ENCODE measurements around the gene SLC4A4. TPM values are rescaled to one million over a fixed set of nuclear protein-coding genes. Genes with fewer than 3 reads are reported as not detected.

Gene SLC4A4
- total RNA-seq, 6 experiments from 2014 or later: 19.1 to 29.8 (median 25.0) TPM

- Mint-ChIP-seq H3K4me3 (peak overlapping the region; percentile 47), H3K9me3 (peaks cover 8% of the 10 kb centered on the region), H3K27ac (peak overlapping the region; percentile 31), H3K4me1 (ENCODE audit: low read depth) (peaks cover 54% of the 10 kb centered on the region), H3K27me3 (ENCODE audit: insufficient read depth) (peaks cover 1% of the 10 kb centered on the region; the same call in 1 of the 2 replicates), H3K36me3 (ENCODE audit: low read depth) (peaks cover 9% of the 10 kb centered on the region)
- DNase-seq: peak; percentile 21
- TF ChIP-seq CTCF (IDR thresholded peaks at IDR 0.05): no peak
These were observed 76.7 kb downstream of the SLC4A4 start for GRCh38 chr4:71415491-71415890.

- Mint-ChIP-seq H3K9me3 (peaks cover 8% of the 10 kb centered on the region), H3K36me3 (ENCODE audit: low read depth) (peaks cover 16% of the 10 kb centered on the region), H3K27me3 (ENCODE audit: insufficient read depth) (peaks cover 1% of the 10 kb centered on the region; the same call in 1 of the 2 replicates), H3K27ac (no peak overlapping the region), H3K4me1 (ENCODE audit: low read depth) (peaks cover 42% of the 10 kb centered on the region), H3K4me3 (no peak overlapping the region)
- DNase-seq: no peak
- no peak for TF ChIP-seq CTCF (IDR thresholded peaks at IDR 0.05)
These were observed 78.3 kb downstream of the SLC4A4 start for GRCh38 chr4:71417150-71417549.

- no peak for TF ChIP-seq CTCF (IDR thresholded peaks at IDR 0.05)
- Mint-ChIP-seq H3K9me3 (no peaks in the 10 kb centered on the region), H3K36me3 (ENCODE audit: low read depth) (peaks cover 2% of the 10 kb centered on the region), H3K4me1 (ENCODE audit: low read depth) (peaks cover 14% of the 10 kb centered on the region; the same call in 1 of the 2 replicates), H3K27me3 (ENCODE audit: insufficient read depth) (no peaks in the 10 kb centered on the region), H3K4me3 (no peak overlapping the region), H3K27ac (no peak overlapping the region)
- DNase-seq: no peak
These were observed 87.7 kb downstream of the SLC4A4 start for GRCh38 chr4:71426381-71427042.

DNA sequence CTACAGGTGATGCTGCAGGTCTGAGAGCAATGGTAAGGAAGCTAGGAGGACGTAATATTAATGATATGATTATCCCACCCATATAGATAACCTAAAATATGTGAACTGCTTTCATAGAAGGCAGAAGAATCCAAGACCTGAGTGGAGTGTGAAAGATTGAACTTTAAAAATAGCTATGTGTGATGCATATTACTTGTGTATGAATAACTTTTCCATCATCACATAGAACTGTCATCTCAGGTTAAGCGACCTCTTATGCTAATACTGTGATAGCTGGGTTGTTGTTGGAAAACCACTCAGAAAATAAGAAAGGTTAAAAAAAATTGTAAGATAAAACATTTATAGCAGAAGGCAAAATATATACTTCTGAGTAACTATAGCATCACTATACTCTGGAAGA lies 90.3 kb downstream of the SLC4A4 start:
- no peaks in the 10 kb centered on the region for H3K9me3 Mint-ChIP-seq
- no peak overlapping the region for H3K4me3 Mint-ChIP-seq
- DNase-seq: no peak
- TF ChIP-seq CTCF (IDR thresholded peaks at IDR 0.05): no peak
- H3K36me3 Mint-ChIP-seq (ENCODE audit: low read depth): no peaks in the 10 kb centered on the region; the same call in none of the 2 replicates
- H3K27ac Mint-ChIP-seq: no peak overlapping the region
- H3K27me3 Mint-ChIP-seq (ENCODE audit: insufficient read depth): no peaks in the 10 kb centered on the region
- H3K4me1 Mint-ChIP-seq (ENCODE audit: low read depth): peaks cover 18% of the 10 kb centered on the region

DNA sequence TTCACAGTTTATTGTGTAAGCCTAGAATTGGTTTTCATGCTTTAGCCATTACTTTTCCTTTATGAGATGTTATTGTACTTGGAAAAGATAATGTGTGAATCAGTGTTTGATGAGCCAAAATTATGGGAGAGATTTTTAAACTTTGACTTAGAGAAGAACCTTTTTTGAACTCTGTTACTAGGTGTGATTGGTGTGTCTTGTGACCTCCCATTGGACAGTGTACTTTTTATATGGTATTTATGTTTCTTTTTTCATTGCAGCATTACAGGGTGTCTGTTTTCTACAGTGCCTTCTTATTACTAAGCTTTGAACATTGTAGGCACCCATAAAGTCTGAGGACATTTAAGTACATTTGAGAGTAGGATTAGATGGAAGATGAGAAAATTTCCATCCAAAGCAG lies 91.1 kb downstream of the SLC4A4 start:
- no peak overlapping the region for H3K27ac Mint-ChIP-seq
- H3K36me3 Mint-ChIP-seq (ENCODE audit: low read depth): peaks cover 8% of the 10 kb centered on the region
- no peaks in the 10 kb centered on the region for H3K9me3 Mint-ChIP-seq
- H3K4me3 Mint-ChIP-seq: no peak overlapping the region
- H3K4me1 Mint-ChIP-seq (ENCODE audit: low read depth): peaks cover 25% of the 10 kb centered on the region
- no peaks in the 10 kb centered on the region for H3K27me3 Mint-ChIP-seq (ENCODE audit: insufficient read depth)
- TF ChIP-seq CTCF (IDR thresholded peaks at IDR 0.05): no peak
- DNase-seq: no peak

Data from HFFc6 (cell line).